H1 (cell line): ENCODE measurements around the gene RGS16. TPM values are rescaled to one million over a fixed set of nuclear protein-coding genes. Genes with fewer than 3 reads are reported as not detected.

ENCODE experiments used
- CTCF ChIA-PET: fragments of 300-600 bp; sonication (Branson Sonifier 250); formaldehyde crosslinking; loops from one replicate; lab custom pipeline; 2021; ENCODE audit not compliant: partially characterized antibody; lab: Charles Lee
- POLR2A ChIA-PET: fragments of 300-600 bp; sonication (Branson Sonifier 250); formaldehyde crosslinking; loops from one replicate; lab custom pipeline; 2021; ENCODE audit warnings: inconsistent platforms; ENCODE audit not compliant: partially characterized antibody; lab: Charles Lee
- DNase-seq, 2 experiments: peaks; one replicate each; pipeline versions ENCODE4 v3.0.0 to v3.0.0-alpha.2; 2010 to 2022; ENCODE audit warnings: low spot score in 2 of 2, low read depth in 1 of 2, mixed read lengths in 1 of 2
- FAIRE-seq: peaks from 2 replicates; lab custom pipeline; 2011; peaks lifted over from hg19 to GRCh38; lab: Jason Lieb, UNC
- H2AFZ ChIP-seq: 2 replicates; pipeline ENCODE4 v1.8.1; 2012; ENCODE audit warnings: low read length, inconsistent platforms
- H2AK5ac ChIP-seq: 2 replicates; pipeline ENCODE4 v1.6.1; 2013; ENCODE audit warnings: low read depth, low read length
- H2BK120ac ChIP-seq: replicated peaks from 2 replicates; pipeline ENCODE3; 2013; ENCODE audit warnings: low read depth, low read length, inconsistent platforms
- H2BK12ac ChIP-seq: 2 replicates; pipeline ENCODE4 v1.6.1; 2013; ENCODE audit warnings: low read depth, low read length
- H2BK15ac ChIP-seq: 2 replicates; pipeline ENCODE4 v1.6.1; 2013; ENCODE audit warnings: low read length
- H2BK20ac ChIP-seq: 2 replicates; pipeline ENCODE4 v1.6.1; 2013; ENCODE audit warnings: low read length
- H2BK5ac ChIP-seq: 2 replicates; pipeline ENCODE4 v1.6.1; 2013; ENCODE audit warnings: low read depth, low read length
- H3K14ac ChIP-seq: 2 replicates; pipeline ENCODE4 v1.6.1; 2013; ENCODE audit warnings: inconsistent platforms; ENCODE audit not compliant: insufficient read length
- H3K18ac ChIP-seq: 2 replicates; pipeline ENCODE4 v1.6.1; 2013; ENCODE audit warnings: low read length; ENCODE audit errors: extremely low read depth
- H3K23ac ChIP-seq: 2 replicates; pipeline ENCODE4 v1.6.1; 2013; ENCODE audit warnings: inconsistent platforms; ENCODE audit not compliant: insufficient read length
- H3K23me2 ChIP-seq: 2 replicates; pipeline ENCODE4 v1.6.1; 2013; ENCODE audit warnings: low read depth, low read length
- H3K27ac ChIP-seq: 2 replicates; pipeline ENCODE4 v1.6.1; 2011; ENCODE audit warnings: low read depth, low read length, inconsistent platforms
- H3K27me3 ChIP-seq, 4 experiments: replicated peaks in 1 of 4; 1 replicate in 1 of 4; 2 replicates in 3 of 4; pipeline versions ENCODE4 v1.6.1 to v1.8.1; 2011 to 2013; ENCODE audit warnings: low read length in 3 of 4, mild to moderate bottlenecking in 3 of 4, inconsistent platforms in 2 of 4, mixed read lengths in 2 of 4, moderate library complexity in 1 of 4; ENCODE audit not compliant: control insufficient read depth in 3 of 4, insufficient read depth in 3 of 4; ENCODE audit errors: extremely low read depth in 1 of 4
- H3K36me3 ChIP-seq, 4 experiments: 2 replicates each; pipeline versions ENCODE4 v1.6.1 to v1.8.1; 2011 to 2013; ENCODE audit warnings: mild to moderate bottlenecking in 4 of 4, low read length in 3 of 4, moderate library complexity in 2 of 4, control low read depth in 1 of 4, inconsistent platforms in 1 of 4; ENCODE audit not compliant: insufficient read depth in 4 of 4, control insufficient read depth in 2 of 4
- H3K4ac ChIP-seq: replicated peaks from 2 replicates; pipeline ENCODE3; 2013; ENCODE audit warnings: low read length, low read depth, mixed read lengths, inconsistent platforms; ENCODE audit not compliant: insufficient read length
- H3K4me1 ChIP-seq, 4 experiments: replicated peaks in 1 of 4; 1 replicate in 1 of 4; 2 replicates in 3 of 4; pipeline versions ENCODE4 v1.6.1 to v1.8.1; 2011 to 2013; ENCODE audit warnings: low read length in 3 of 4, inconsistent platforms in 2 of 4, mixed read lengths in 1 of 4; ENCODE audit not compliant: insufficient read depth in 4 of 4, control insufficient read depth in 3 of 4
- H3K4me2 ChIP-seq, 2 experiments: 2 replicates each; pipeline versions ENCODE4 v1.6.1 to v1.8.1; 2011 to 2013; ENCODE audit warnings: low read depth in 2 of 2, low read length in 2 of 2, control low read depth in 1 of 2, inconsistent platforms in 1 of 2, mild to moderate bottlenecking in 1 of 2; ENCODE audit not compliant: insufficient read depth in 1 of 2
- H3K4me3 ChIP-seq, 4 experiments: fragments of 200-600, 300-600 bp in 1 of 4; sonication (generic), shearing (Covaris generic), sonication (Bioruptor Twin) in 1 of 4; 2 replicates each; pipeline versions ENCODE4 v1.5.1 to v1.8.1; 2011 to 2016; ENCODE audit warnings: low read length in 4 of 4, low read depth in 3 of 4, control low read depth in 2 of 4, inconsistent platforms in 2 of 4, mild to moderate bottlenecking in 2 of 4, mixed read lengths in 1 of 4, moderate library complexity in 1 of 4; ENCODE audit not compliant: insufficient read depth in 2 of 4; ENCODE audit errors: extremely low read depth in 1 of 4
- H3K56ac ChIP-seq: replicated peaks from 2 replicates; pipeline ENCODE3; 2013; ENCODE audit warnings: low read depth, mild to moderate bottlenecking, mixed read lengths, low read length, inconsistent platforms; ENCODE audit not compliant: insufficient read length
- H3K79me1 ChIP-seq: 2 replicates; pipeline ENCODE4 v1.6.1; 2013; ENCODE audit warnings: low read depth, low read length, control low read depth
- H3K79me2 ChIP-seq, 2 experiments: 2 replicates each; pipeline versions ENCODE4 v1.6.1 to v1.8.1; 2012 to 2013; ENCODE audit warnings: low read length in 2 of 2, mild to moderate bottlenecking in 2 of 2, inconsistent platforms in 1 of 2; ENCODE audit not compliant: insufficient read depth in 2 of 2, control insufficient read depth in 1 of 2
- H3K9ac ChIP-seq, 4 experiments: replicated peaks in 1 of 4; 1 replicate in 1 of 4; 2 replicates in 3 of 4; pipeline versions ENCODE4 v1.6.1 to v1.8.1; 2011 to 2013; ENCODE audit warnings: low read depth in 3 of 4, low read length in 3 of 4, control low read depth in 2 of 4, mild to moderate bottlenecking in 2 of 4, moderate library complexity in 2 of 4, inconsistent platforms in 1 of 4; ENCODE audit errors: extremely low read depth in 1 of 4
- H3K9me3 ChIP-seq, 2 experiments: 2 replicates each; pipeline versions ENCODE4 v1.6.1 to v1.8.1; 2012 to 2013; ENCODE audit warnings: mild to moderate bottlenecking in 2 of 2, moderate library complexity in 2 of 2, control low read depth in 1 of 2, inconsistent platforms in 1 of 2, low read depth in 1 of 2, low read length in 1 of 2, mixed read lengths in 1 of 2; ENCODE audit not compliant: insufficient read depth in 2 of 2
- H4K20me1 ChIP-seq, 2 experiments: replicated peaks in 1 of 2; 2 replicates each; pipeline versions ENCODE3 to v1.8.1; 2011 to 2013; ENCODE audit warnings: inconsistent platforms in 2 of 2, low read length in 2 of 2, mild to moderate bottlenecking in 1 of 2; ENCODE audit not compliant: insufficient read depth in 2 of 2, control insufficient read depth in 1 of 2
- H4K5ac ChIP-seq: 2 replicates; pipeline ENCODE4 v1.6.1; 2013; ENCODE audit warnings: low read length, low read depth, mixed read lengths, inconsistent platforms; ENCODE audit not compliant: insufficient read length
- H4K8ac ChIP-seq: 2 replicates; pipeline ENCODE4 v1.8.0; 2013; ENCODE audit warnings: mild to moderate bottlenecking, moderate library complexity, low read length, inconsistent platforms; ENCODE audit not compliant: insufficient read depth; ENCODE audit errors: extremely low read depth
- H4K91ac ChIP-seq: replicated peaks from 2 replicates; pipeline ENCODE3; 2013; ENCODE audit warnings: low read length, mixed read lengths, inconsistent platforms; ENCODE audit not compliant: insufficient read length
- ASH2L ChIP-seq: fragments of 200-600, 300-600 bp; sonication (generic); IDR thresholded peaks from one replicate; pipeline ENCODE4 v1.7.1; 2017; ENCODE audit warnings: low read length
- MAFK ChIP-seq: IDR thresholded peaks from 2 replicates; pipeline ENCODE4 v1.6.1; 2012; ENCODE audit warnings: low read depth, mild to moderate bottlenecking, improper control_type of control experiment, low read length
- POLR2A ChIP-seq, 2 experiments: IDR thresholded peaks; 1 replicate in 1 of 2; 2 replicates in 1 of 2; pipeline ENCODE4 v1.6.1; 2011; ENCODE audit warnings: low read depth in 2 of 2, low read length in 2 of 2, mild to moderate bottlenecking in 2 of 2; ENCODE audit errors: control extremely low read depth in 1 of 2
- WGBS, 2 experiments: shearing (Covaris generic) in 1 of 2; methylation state at CpG; one replicate each; pipeline versions ENCODE4 v1.1.6 to v1.1.7; 2013 to 2015; ENCODE audit warnings: low lambda C conversion rate in 2 of 2, mixed read lengths in 2 of 2, inconsistent platforms in 1 of 2, low coverage in 1 of 2, missing lambda C conversion rate in 1 of 2; ENCODE audit not compliant: insufficient replicate concordance in 2 of 2, insufficient coverage in 1 of 2, insufficient read length in 1 of 2; ENCODE audit errors: extremely low coverage in 1 of 2, missing lambda C conversion rate in 1 of 2; 5-methylcytosine and 5-hydroxymethylcytosine counted together
- polyA plus RNA-seq, 7 experiments: library from polyadenylated mRNA; depleted of rRNA in 3 of 7; stranded (reverse) in 5 of 7; unstranded in 2 of 7; fragments of >200 nt in 5 of 7; fragments of 200-250 nt in 2 of 7; gene quantifications; 1 replicate in 5 of 7; 2 replicates in 1 of 7; 4 replicates in 1 of 7; pipeline versions ENCODE4 v1.2.1 to v1.2.3, GENCODE V29; 2011 to 2013; ENCODE audit warnings: missing spikeins in 2 of 7, mixed read lengths in 2 of 7
- total RNA-seq: library from RNA; stranded (reverse); fragmentation: NEBNext Ultra II Directional; extraction: Animal tissue kit (Norgen Biotek cat#: 25700); gene quantifications from 2 replicates; pipeline ENCODE4 v1.2.1, GENCODE V29; 2021

Gene RGS16
- total and polyA plus RNA-seq, 2 of the 8 experiments (the other 6 are each of a cell fraction or from before 2014, with no cell fraction given): 5.7 to 9.8 TPM

DNA sequence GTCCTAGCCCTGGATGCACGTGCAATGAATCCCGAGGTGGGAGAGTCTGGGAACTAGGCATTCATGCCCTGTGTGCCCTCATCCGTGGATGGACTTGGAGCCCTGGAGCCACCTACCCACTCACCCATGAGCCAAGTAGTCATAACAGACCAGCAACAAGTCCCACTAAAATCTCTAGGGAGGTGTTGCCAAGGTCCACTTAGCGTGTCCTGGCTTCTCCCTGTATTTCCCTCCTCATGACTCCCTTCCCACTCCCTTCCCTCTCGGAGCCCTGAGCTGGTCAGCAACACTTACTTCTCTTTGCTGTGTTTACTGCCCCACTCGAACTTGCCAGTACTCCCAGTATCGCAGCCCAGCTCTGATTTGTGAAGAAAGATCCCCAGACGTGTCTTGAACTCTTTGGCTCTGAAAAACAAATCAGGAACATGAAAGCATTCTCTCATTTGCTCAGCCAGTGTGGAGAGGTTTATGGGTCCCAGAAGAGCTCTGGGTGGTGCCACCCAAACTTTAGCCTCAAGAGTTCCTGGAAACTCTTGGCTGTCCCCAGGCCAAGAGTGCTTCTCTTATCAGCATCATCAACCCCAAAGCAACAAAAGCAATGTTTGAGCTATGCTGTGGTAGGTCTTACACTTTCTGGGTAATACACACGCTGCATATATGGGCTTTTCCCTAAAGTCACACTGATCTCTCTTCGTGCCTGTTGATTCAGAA is 1.1 kb downstream of the RGS16 start:
- Histone ChIP-seq H3K9me3 (no peaks in the 10 kb centered on the region), H2AK5ac (no peak overlapping the region), H3K4ac (no peak overlapping the region), H3K4me1 (peaks cover 4 to 19% (median 8%) of the 10 kb centered on the region in 4 experiments), H2BK5ac (no peak overlapping the region), H3K79me2 (no peaks in the 10 kb centered on the region), H3K36me3 (peaks cover 10 to 15% (median 12%) of the 10 kb centered on the region in 4 experiments; a peak in 6 of 8 replicates), H3K23ac (no peak overlapping the region), H2BK20ac (no peak overlapping the region; the same call in 1 of the 2 replicates), H2BK120ac (no peak overlapping the region), H3K27me3 (peaks cover 0 to 31% (median 20%) of the 10 kb centered on the region in 4 experiments; a peak in 6 of 7 replicates), H3K27ac (no peak overlapping the region), H3K4me3 (peak overlapping the region in 3 of 4 experiments; percentile 41 to 66 (median 53); a peak in 4 of 8 replicates), H4K91ac (no peak overlapping the region), H3K14ac (no peak overlapping the region), H2AFZ (no peak overlapping the region), H4K20me1 (peaks cover 2 to 4% of the 10 kb centered on the region in 2 experiments), H2BK15ac (0 out of 2 replicates have a peak overlapping the region, but pooled peaks have one; percentile 14), H3K9ac (no peak overlapping the region), H3K4me2 (peak overlapping the region; percentile 76 to 84), H3K23me2 (peaks cover 7% of the 10 kb centered on the region), H4K5ac (no peak overlapping the region), H4K8ac (no peak overlapping the region), H3K56ac (no peak overlapping the region), H2BK12ac (no peak overlapping the region), H3K79me1 (no peaks in the 10 kb centered on the region), H3K18ac (no peak overlapping the region)
- ChIA-PET POLR2A (interaction anchor here (0.6 to 15.0 kb wide), 15 partner anchors 13 to 665 kb away, joined by 3 to 231 read pairs (median 3); partner anchors contain the start of genes GLUL and NPL), CTCF (interaction anchor here (0.7 to 37.1 kb wide), 20 partner anchors 8 to 206 kb away, joined by 3 to 1131 read pairs (median 5); partner anchors contain the start of gene NPL)
- 84% methylated on average over 10 of the region's 10 CpGs; no CpG with 5 or more reads in 1 of the 2 experiments for WGBS, 2 experiments
- no peak for FAIRE-seq
- TF ChIP-seq ASH2L (no peak), MAFK (no peak), POLR2A (IDR thresholded peaks at IDR 0.05; ENCODE audit: control extremely low read depth in 1 of 2, low read depth in 2 of 2, low read length in 2 of 2) (no peak)
- no peak for DNase-seq
